CD4-positive, alpha-beta T cell treated with Interferon gamma for 1 hour (primary cell): ENCODE data around the gene FYB2.

Experiments used
- DNase-seq: peaks from one replicate; pipeline ENCODE4 v3.0.0-alpha.2; 2020

The FYB2 gene

DNA sequence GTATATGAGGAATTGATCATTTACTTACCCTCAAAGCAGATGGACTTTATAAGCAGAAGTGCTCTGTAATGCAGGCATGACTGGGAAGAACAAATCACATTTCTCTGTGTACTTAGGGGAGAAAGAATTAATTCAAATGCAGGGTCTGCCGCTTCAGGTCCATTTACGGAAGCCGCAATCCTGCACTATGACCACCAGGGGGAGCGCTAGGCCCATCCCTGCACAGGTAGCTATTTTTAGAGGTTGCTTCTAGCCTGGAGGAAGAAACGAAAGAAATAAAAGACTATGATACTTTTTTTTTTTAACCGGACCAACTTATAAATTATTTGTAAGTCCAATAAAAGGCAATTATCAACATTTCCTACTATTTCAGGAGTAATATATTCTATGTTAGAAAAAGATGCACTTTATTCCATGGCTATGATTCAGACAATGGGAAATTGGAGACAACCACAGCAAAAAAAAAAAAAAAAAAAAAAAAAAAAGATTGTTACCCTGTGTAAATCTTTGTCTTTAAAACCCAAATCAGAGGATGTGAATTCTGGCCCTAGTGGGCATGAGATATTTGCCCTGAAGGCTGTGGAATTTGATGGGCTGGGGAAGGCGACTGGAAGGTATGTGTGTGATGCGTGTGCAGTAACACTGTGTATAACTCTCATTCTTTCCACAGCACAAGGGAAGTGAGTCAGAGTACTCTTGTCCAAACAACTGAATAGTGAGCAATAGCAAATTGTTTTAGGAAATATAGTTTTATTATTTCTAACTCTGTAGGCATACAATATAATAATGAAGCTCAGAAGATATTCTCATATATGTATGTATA lies 12.9 kb upstream of the FYB2 start:
- peak; percentile 52 for DNase-seq

DNA sequence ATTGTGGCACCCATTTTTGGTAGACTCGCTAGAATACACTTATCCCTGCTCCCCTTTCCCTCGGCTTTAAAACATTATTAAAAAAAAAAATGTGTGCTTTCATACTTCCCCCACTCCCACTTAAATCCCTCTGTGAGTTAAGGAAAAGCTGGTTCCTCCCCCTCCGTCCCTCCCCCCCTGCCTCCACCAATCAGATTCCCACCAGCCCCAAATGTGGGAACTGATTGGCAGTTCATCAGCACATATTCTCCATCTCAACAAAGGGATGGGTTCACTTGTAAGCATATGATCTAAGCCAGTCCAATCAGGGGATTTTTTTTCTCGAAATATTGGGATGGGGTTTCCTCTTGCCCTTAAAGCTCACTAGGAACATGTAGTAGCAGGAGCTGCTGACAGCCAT lies 10.8 kb upstream of the FYB2 start:
- DNase-seq: no peak

DNA sequence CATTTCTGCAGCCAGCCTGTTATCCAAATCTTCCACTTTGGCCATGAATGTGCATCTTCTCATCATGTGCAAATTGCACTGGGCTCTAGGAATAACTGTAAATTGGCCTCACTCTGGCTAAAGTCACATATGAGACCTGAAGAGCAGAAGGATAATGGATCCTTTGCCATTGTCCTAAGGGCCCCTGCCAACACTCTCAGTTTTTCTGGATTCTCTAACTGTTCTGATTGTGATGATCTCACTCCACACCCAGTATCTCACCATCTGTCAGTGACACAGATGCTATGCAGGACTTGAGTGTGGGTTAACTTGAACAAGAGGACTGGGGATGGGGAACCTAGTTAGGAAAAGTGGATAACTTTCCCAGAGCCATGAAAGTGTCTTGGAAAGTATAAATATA lies 8.5 kb upstream of the FYB2 start:
- DNase-seq: no peak

DNA sequence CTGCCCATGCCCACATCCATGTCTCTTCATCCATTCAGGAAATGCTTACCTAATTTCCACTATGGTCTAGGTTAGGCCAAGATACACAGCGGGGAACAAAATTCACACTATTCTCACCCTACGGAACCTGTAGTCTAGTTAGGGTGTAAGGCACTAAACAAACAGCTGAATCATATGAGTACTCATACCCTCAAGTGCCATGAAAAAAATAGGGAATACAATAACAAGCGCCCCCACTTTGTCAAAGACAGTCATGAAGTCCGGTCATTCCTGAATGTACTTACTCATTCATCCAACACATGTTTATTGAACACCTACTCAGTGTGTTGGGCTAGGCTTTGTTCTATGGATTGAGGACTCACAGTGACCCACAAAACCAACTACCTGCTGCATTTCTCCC lies 6.2 kb upstream of the FYB2 start:
- DNase-seq: no peak

DNA sequence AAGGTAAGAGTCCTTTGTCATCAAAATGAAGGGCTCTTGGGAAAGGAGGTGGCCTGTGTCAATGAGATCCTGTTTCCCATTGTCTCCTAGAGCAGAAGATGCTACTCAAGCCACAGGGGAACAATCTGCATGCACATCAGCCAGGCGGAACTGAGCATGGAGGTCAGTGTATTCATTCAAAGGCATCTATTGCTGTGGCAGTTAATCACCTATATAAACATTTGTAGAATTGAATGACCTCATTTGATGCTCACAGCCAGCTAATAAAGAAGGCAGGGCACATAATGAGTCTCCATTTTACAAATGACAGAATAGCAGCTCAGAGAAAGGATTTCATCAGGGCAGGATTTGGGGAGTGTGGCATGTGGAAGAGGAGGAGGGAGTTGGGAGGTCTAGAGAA lies 5.7 kb upstream of the FYB2 start:
- no peak for DNase-seq

DNA sequence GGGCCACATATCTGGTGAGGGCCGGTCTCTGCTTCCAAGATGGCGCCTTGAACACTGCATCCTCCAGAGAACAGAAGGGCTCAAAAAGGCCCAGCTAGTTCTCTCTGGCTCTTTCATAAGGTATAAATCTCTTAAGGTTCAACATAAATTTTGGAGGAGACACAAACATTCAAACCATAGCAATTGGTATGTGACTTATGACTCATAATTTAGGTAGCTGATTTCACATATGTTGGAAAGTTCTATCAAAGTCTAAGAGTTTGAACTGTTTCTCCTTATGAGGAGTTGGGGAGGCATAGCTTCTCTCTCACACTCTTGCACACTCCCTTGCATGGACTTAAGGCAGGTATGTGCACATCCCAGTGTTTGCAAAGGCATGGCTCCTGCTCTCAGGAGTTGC lies 5.1 kb upstream of the FYB2 start:
- DNase-seq: no peak

DNA sequence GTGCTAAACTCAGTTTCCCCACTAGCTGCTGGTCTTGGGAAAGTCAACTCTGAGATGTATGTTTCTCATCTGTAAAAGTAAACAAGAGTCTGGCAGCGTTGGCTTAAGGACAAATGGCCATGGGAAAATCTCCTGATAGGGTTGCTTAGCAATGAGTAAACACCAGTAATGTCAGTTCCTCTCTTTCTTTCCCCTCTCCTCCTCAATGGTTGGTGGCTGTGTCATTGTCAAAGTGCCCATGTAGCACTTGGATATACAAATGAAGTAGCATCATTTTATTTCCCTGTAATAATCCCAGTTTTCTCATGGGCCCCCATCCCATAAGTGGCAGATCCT lies 2.2 kb upstream of the FYB2 start:
- no peak for DNase-seq

DNA sequence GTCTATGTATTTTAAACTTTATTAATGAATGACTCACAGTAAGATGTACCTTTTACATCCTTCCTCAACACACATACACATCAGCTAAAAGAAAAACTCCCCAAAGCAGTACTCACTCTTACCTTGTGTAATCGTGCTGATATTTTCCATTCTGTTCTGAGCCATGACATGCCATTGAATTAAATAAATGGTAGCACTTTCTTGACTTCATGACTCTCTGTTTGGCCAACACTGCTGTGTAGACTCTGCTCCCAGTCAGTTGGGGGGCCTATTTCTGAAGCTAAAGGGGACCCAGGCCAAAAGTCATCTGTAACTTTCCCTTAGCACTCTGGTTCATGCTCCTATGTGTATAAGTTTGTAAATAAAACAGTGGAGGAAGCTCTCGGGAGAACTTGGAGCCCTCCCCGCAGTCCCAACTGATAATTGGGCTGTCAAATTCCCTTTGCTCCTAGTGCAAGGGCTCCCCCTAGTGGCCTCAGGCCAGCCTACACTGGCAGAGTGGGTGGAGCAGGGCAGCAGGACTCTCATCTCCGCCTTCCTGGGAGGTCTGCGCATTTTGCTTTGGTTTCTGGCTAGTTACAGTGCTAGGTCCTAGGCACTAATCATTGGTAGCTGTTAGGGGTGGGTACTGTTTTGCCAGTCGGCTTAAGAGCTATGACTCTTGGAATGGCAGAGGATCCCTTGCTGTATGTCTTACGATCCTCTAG lies 1.7 kb upstream of the FYB2 start:
- peak; percentile 42 for DNase-seq

DNA sequence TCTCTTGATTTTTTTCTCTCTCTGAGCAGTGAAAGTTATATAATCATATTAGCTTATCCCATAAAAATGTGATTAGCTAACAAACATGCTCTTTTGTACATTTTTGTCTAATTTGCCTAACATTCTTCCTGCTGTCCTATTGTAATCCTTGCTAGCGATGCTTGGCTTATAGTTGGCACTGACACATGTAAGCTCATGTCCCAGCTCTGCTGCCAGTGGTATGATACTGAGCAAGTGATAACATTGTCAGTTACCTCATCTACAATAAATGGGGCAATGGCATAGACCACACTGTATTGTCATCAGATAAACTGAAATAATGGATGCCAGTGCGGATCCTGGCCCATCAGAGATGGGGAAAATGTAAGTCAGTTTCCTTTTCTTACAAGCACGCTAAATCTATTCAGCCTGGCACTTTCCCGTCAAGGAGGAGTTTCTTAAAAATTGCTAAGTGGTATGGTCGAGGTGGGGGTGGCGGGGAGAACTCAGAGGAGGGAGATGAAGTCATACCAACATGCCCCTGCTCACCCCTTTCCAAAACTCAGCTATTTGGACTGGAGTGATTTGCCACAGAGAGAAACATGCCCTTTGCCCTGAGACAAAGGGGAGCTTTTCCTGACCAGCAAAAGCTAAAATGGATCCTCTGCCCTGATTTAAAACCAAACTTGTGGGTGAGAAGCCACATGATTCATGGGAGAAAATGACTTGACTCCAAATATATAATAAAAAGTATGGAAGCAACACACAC lies 1.3 kb downstream of the FYB2 start:
- DNase-seq: no peak

DNA sequence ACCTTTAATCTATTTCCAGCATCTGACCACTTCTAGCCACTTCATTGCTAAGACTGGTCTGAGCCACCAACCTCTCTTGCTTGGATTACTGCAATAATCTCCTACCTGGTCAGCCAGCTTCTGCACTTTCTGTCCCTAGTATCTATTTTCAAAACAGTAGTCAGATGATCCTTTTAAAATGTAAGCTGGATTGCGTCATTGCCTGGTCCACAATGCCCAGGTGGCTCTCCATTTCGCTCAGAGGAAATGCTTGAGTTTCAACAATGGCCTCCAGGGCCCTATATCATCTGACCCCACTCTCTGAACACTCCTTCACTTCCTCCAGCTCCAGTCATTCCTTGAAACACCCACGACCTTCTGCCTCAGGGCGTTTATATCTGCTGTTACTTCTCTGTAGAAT lies 2.3 kb downstream of the FYB2 start:
- no peak for DNase-seq

DNA sequence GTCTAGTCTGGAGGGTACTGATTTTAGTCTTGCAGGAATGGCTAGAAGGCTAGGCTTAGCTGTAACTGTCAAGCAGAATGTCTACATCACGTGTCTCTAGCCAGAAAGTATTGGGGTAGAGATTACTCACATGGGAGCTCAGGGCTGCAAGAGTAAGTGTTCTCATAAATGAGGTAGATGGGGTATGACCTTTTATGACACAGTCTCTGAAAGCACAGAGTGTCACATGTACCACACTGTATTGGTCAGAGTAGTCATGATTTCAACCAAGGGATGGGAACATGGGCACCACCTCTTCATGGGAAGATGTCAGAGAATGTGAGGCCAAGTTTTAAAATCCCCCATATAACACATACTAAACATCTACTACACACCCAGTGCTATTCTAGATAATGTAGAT lies 2.9 kb downstream of the FYB2 start:
- DNase-seq: no peak

DNA sequence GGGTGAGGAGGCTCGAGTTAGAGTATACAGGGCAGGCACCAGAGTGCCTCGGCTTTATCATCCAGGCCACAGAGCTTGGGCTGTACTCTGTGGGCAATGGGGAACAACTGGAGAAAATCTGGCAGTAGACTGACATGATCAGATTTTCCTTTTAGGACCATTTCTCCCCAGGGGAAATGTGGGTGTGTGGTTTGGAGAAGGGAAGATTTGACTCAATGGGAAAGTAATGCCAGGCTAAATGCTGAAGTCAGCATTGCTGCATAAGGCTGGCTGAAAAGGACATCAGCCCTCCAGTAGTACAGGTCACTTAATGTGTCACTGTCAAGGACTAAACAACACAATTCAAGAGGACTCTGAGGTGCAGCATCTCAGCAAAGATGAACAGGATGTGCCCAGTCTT lies 5.0 kb downstream of the FYB2 start:
- DNase-seq: no peak

DNA sequence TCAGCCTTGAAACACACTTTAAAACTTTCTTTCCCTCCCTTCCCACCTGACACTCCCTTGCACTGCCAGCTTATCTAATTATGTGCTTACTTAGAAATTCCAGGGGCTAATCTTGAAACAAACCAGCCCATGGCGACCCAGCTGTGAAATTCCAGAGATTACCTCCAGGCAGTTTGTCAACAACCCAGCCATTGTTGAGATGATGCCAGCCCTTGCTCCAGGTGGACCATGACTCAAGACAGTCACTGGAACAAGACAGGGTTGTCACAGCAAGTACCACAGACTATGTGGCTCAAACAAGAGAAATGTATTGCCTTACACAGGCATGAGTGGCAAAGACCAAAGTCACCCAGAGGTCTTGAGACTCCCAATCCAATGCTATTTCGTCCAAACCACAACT lies 7.9 kb downstream of the FYB2 start:
- no peak for DNase-seq

DNA sequence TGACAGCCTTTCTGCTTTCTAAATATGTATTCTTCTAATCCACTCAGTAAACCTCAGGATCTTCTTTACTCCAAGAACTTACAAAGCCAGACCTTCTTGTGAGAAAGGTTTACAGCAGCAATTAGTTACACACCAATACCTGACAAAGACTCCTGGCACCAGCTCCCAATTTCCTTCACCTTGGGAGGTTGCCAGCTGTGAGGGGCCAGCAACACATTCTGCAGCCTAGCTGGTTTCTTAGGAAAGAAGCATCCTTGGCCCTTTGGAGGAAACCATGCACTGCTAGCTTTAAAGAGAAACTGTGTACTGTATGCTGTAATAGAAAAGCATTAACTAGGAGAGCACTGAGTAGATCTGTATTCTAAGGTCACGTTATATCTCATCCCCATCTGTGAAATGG lies 10.8 kb downstream of the FYB2 start:
- no peak for DNase-seq

DNA sequence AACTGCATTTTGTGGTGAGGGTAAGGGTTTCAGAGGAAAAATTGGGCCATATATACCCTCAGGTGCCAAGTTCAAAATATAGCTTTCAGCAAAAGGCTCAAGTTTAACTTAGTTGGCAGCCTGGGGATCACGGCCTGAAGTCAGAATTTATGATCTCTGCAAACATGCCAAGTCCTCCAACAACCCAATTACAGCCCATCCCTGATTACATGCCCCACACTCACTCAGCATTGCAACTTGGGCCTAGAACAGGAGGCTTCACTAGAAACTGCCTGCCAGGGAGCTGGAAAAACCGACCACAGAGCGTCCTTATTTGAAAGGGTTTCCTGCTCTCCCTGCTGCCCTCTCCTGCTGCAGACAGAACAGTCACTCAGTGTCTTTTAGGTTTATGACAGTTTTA lies 12.4 kb downstream of the FYB2 start:
- DNase-seq: no peak

DNA sequence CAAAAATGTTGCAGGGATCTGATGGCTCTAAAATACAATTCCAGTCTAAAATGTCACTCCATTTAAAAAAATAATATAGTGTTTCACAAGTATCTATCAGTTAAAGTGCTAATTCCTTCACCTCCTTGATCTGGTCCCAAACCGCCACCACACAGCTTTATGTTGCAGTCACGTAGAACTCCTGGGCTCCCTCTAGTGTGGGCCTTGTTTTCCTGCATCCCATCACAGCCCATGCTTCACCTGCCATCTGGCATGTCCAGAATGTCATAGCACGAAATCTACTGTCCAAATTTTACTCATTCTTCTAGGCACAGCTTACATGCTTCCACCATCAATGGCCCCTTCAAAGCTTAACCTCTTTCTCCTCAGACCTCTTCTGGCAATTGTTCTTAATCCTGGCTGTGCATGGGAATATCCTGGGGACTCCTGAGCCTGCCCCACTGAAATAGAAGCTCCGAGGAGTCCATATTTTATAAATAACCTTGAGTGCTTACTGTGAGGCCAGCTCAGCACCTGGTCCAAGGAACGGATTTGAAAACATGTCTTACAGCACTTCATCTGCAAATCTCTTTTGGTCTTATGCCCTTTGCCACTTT lies 15.5 kb downstream of the FYB2 start:
- DNase-seq: no peak

DNA sequence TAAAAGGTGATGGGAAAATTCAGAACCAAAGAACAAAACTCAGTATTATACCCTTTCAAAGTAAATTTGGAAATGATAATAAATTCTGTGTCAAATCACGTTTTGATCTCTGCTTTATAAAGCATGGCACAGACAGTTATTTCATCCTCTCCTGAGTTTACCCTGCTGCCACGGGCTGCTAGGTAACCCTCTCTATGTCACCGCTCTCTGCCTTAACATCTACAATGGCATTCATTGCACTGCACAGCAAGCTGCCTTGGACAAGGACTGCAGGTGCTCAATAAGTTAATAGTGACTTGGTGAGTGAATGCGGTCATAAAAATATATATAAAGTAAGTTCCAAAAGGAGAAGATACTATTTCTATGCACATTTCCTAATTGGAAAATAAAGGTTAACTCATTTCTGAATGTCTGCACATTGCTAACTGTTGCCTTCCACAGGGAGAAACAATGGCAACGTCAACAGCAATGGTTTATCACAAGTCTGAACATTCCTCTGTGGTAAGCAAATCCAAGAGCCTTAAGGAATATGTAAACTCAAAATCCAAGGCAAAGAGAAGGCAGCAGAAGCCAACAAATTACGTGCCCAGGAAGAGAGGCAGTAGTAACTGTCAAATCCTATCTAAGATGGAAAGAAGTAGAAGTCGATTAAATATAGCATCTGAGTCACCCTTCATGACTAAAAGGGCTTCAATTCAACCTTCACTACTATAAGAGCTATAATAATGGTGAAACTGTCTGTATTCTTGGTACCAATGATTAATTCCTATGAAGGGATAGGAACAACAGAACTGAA lies 19.4 kb downstream of the FYB2 start:
- DNase-seq: no peak

DNA sequence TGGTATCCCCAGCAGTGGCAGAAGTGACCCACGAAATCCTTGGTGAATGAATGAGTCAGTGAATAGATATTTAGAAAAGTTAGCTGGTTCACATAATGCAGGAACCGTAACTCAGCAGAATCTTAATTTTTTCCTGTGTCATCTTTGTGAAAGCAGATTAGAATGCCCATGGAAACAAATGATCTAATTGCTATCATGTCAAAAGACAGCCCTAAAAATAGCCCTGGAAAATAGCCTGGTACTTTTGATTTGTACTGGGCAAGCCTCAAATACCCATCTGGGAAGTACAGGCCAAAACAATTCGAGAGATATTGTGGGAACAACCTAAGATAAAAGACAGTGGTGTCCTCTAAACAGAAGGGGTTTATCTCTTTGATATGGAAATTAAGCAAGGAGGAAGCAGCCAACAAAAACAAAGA lies 21.1 kb downstream of the FYB2 start:
- DNase-seq: no peak

DNA sequence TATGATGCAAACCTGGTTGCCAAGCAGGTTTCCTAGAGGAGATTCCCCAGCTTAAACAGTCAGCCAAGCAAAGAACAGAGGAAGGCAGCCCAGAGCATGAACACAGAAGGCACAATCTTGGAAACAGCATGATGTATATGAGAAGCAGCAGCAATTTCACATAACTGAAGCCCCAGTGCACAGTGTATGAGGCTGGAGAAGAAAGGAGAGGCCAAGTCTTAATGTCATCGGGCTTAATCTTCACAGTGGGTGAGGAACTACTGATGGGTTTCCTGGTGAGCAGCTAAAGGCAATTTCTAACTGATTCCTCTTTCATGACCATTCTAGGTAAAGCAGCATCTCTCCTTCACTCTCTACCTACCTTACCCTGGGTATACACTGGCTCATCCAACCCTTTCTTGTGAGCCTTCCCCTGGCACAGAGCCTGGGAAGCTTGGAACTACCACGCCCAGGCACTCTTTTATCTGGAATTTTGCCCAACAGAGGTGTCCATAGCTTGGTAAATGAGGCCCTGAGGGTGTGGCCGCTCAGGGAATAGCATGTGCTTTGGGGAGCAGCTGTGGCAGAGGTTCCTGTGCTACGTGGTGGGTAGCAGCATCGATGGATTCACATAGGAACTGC lies 22.0 kb downstream of the FYB2 start:
- DNase-seq: no peak

DNA sequence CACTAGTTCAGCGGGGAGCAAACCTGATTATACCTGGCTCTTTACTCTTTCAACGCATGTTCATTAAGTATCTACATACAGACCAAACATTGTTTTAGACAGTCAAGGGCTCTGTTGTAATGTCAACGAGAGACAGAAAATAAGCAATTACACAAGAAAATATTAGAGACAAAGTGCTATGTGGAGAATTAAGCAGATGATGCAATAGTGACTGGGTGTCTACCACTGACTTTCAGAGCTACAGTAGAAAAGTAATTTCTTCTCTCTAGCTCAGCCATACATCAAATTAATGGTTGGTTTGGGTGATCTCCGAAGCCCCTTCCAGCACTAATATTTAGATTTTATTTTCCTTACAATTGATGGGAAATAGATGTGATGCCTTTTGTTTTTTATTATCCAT lies 23.3 kb downstream of the FYB2 start:
- DNase-seq: no peak

DNA sequence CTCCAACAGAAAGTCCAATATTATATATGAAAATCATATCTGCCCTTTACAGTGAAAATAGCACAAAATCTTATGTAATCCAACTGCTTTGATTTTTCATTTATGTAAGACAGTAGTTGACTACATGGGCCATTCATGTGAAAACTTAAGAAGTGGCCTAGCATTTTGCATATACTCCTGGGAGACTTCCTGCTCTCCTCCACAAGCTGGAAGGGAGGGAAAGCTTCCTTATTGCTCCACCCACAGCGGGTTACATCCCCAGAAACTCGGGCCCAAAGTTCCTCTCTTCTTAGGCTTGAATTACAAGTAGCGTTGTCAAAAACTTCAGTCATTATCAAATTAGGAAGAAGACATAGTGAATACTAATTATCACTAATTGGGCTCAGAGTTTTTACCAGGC lies 29.2 kb downstream of the FYB2 start:
- no peak for DNase-seq

DNA sequence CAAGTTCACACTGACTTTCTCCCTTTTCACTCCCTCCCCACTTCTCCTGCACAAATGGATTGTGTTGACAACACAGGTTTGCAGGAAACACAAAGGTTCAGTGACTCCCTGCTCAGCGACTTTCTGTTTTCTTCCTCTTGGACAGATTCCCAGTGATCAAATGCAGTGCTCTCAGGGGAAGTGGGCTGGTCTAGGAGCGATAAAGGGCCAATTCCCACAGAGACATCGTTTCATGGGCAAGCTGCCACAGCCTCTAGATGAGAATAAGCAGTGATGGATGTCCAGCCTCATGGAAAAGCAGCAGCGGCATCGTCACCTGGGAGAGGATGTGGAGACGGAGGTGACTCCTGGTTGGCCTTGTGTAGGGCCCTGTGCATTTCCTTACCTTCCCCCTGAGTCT lies 30.6 kb downstream of the FYB2 start:
- DNase-seq: no peak
